ENCODE results near the gene MFN1. TPM values are rescaled to one million over a fixed set of nuclear protein-coding genes. Genes with fewer than 3 reads are reported as not detected.

MFN1 gene
- total and polyA plus RNA-seq, 4 donors: 54.2 to 81.3 (median 56.3) TPM

Other genes starting within 250 kb of the MFN1 start
- 10 to 100 TPM; 40.3 to 46.4 TPM for gene PIK3CA, start 199.4 kb upstream of the MFN1 start, total RNA-seq
- 10 to 100 TPM; 15.3 to 25.0 TPM for gene PIK3CA, start 199.4 kb upstream of the MFN1 start, polyA plus RNA-seq (ENCODE audit: insufficient read length in 2 of 2)
- gene KCNMB3, start 96.6 kb upstream of the MFN1 start, total RNA-seq: 1 to 10 TPM; 3.2 to 4.9 TPM
- gene KCNMB3, start 96.6 kb upstream of the MFN1 start, polyA plus RNA-seq (ENCODE audit: insufficient read length in 2 of 2): 1 to 10 TPM; 4.0 to 6.3 TPM
- gene ZNF639, start 24.7 kb upstream of the MFN1 start, total RNA-seq: 10 to 100 TPM; 53.6 to 61.4 TPM
- gene ZNF639, start 24.7 kb upstream of the MFN1 start, polyA plus RNA-seq (ENCODE audit: insufficient read length in 2 of 2): 10 to 100 TPM; 46.6 to 55.7 TPM
- gene GNB4, start 103.8 kb downstream of the MFN1 start, total RNA-seq: 100 to 1,000 TPM in 1 of 2 donors, 10 to 100 TPM in 1; 65.9 to 133 TPM
- gene GNB4, start 103.8 kb downstream of the MFN1 start, polyA plus RNA-seq (ENCODE audit: insufficient read length in 2 of 2): 10 to 100 TPM; 59.0 to 80.9 TPM
- 10 to 100 TPM; 29.8 to 46.2 TPM for gene ACTL6A, start 215.2 kb downstream of the MFN1 start, total RNA-seq
- 10 to 100 TPM; 34.9 to 38.1 TPM for gene ACTL6A, start 215.2 kb downstream of the MFN1 start, polyA plus RNA-seq (ENCODE audit: insufficient read length in 2 of 2)